ENCODE data around the gene PIP4K2C. TPM values are rescaled to one million over a fixed set of nuclear protein-coding genes. Genes with fewer than 3 reads are reported as not detected.

Gene PIP4K2C
- total and polyA plus RNA-seq, 2 experiments from 2014 or later = 10.8 to 30.6 TPM

Other genes starting within 250 kb of the PIP4K2C start
- 17.7 and 19.6 TPM in 2 replicates for gene R3HDM2, start 160.1 kb upstream of the PIP4K2C start, total RNA-seq (2014; rRNA removed; shearing (Covaris generic))
- 9.6 and 10.2 TPM in 2 replicates for gene R3HDM2, start 160.1 kb upstream of the PIP4K2C start, polyA plus RNA-seq (2016; fragmentation: Nextera tagmentation; extraction: Ambion mirVana)
- not detected in 2 replicates for gene INHBC, start 156.4 kb upstream of the PIP4K2C start, total RNA-seq (2014; rRNA removed; shearing (Covaris generic))
- gene INHBC, start 156.4 kb upstream of the PIP4K2C start, polyA plus RNA-seq (2016; fragmentation: Nextera tagmentation; extraction: Ambion mirVana) = 0.53 TPM in 1 of 2 replicates, not detected in the other
- 19.4 and 29.0 TPM in 2 replicates for gene INHBE, start 135.9 kb upstream of the PIP4K2C start, total RNA-seq (2014; rRNA removed; shearing (Covaris generic))
- 5.6 and 7.4 TPM in 2 replicates for gene INHBE, start 135.9 kb upstream of the PIP4K2C start, polyA plus RNA-seq (2016; fragmentation: Nextera tagmentation; extraction: Ambion mirVana)
- 16.1 and 18.1 TPM in 2 replicates for gene GLI1, start 131.4 kb upstream of the PIP4K2C start, total RNA-seq (2014; rRNA removed; shearing (Covaris generic))
- 4.8 and 5.6 TPM in 2 replicates for gene GLI1, start 131.4 kb upstream of the PIP4K2C start, polyA plus RNA-seq (2016; fragmentation: Nextera tagmentation; extraction: Ambion mirVana)
- gene ARHGAP9, start 111.3 kb upstream of the PIP4K2C start, total RNA-seq (2014; rRNA removed; shearing (Covaris generic)) = 4.6 and 7.1 TPM in 2 replicates
- gene ARHGAP9, start 111.3 kb upstream of the PIP4K2C start, polyA plus RNA-seq (2016; fragmentation: Nextera tagmentation; extraction: Ambion mirVana) = 4.5 and 4.9 TPM in 2 replicates
- gene MARS1, start 103.1 kb upstream of the PIP4K2C start, total RNA-seq (2014; rRNA removed; shearing (Covaris generic)) = 247 and 266 TPM in 2 replicates
- 351 and 389 TPM in 2 replicates for gene MARS1, start 103.1 kb upstream of the PIP4K2C start, polyA plus RNA-seq (2016; fragmentation: Nextera tagmentation; extraction: Ambion mirVana)
- 3.9 and 4.1 TPM in 2 replicates for gene DDIT3, start 70.7 kb upstream of the PIP4K2C start, total RNA-seq (2014; rRNA removed; shearing (Covaris generic))
- 11.7 and 12.5 TPM in 2 replicates for gene DDIT3, start 70.7 kb upstream of the PIP4K2C start, polyA plus RNA-seq (2016; fragmentation: Nextera tagmentation; extraction: Ambion mirVana)
- gene MBD6, start 68.4 kb upstream of the PIP4K2C start, total RNA-seq (2014; rRNA removed; shearing (Covaris generic)) = 12.5 and 16.9 TPM in 2 replicates
- gene MBD6, start 68.4 kb upstream of the PIP4K2C start, polyA plus RNA-seq (2016; fragmentation: Nextera tagmentation; extraction: Ambion mirVana) = 17.1 and 18.3 TPM in 2 replicates
- 134 and 157 TPM in 2 replicates for gene DCTN2, start 44.0 kb upstream of the PIP4K2C start, total RNA-seq (2014; rRNA removed; shearing (Covaris generic))
- 56.1 and 62.3 TPM in 2 replicates for gene DCTN2, start 44.0 kb upstream of the PIP4K2C start, polyA plus RNA-seq (2016; fragmentation: Nextera tagmentation; extraction: Ambion mirVana)
- gene KIF5A, start 41.1 kb upstream of the PIP4K2C start, total RNA-seq (2014; rRNA removed; shearing (Covaris generic)) = 16.5 and 21.3 TPM in 2 replicates
- 9.1 and 11.1 TPM in 2 replicates for gene KIF5A, start 41.1 kb upstream of the PIP4K2C start, polyA plus RNA-seq (2016; fragmentation: Nextera tagmentation; extraction: Ambion mirVana)
- gene DTX3, start 13.6 kb downstream of the PIP4K2C start, total RNA-seq (2014; rRNA removed; shearing (Covaris generic)) = 37.8 and 46.6 TPM in 2 replicates
- 16.7 and 22.8 TPM in 2 replicates for gene DTX3, start 13.6 kb downstream of the PIP4K2C start, polyA plus RNA-seq (2016; fragmentation: Nextera tagmentation; extraction: Ambion mirVana)
- gene ARHGEF25, start 20.2 kb downstream of the PIP4K2C start, total RNA-seq (2014; rRNA removed; shearing (Covaris generic)) = 9.9 and 10.2 TPM in 2 replicates
- 0.53 TPM in 1 of 2 replicates, not detected in the other for gene ARHGEF25, start 20.2 kb downstream of the PIP4K2C start, polyA plus RNA-seq (2016; fragmentation: Nextera tagmentation; extraction: Ambion mirVana)
- gene B4GALNT1, start 42.0 kb downstream of the PIP4K2C start, total RNA-seq (2014; rRNA removed; shearing (Covaris generic)) = 2.4 and 2.8 TPM in 2 replicates
- 1.3 and 1.4 TPM in 2 replicates for gene B4GALNT1, start 42.0 kb downstream of the PIP4K2C start, polyA plus RNA-seq (2016; fragmentation: Nextera tagmentation; extraction: Ambion mirVana)
- 66.1 and 79.7 TPM in 2 replicates for gene OS9, start 102.9 kb downstream of the PIP4K2C start, total RNA-seq (2014; rRNA removed; shearing (Covaris generic))
- 27.5 and 29.3 TPM in 2 replicates for gene OS9, start 102.9 kb downstream of the PIP4K2C start, polyA plus RNA-seq (2016; fragmentation: Nextera tagmentation; extraction: Ambion mirVana)
- 1.1 and 1.3 TPM in 2 replicates for gene AGAP2, start 147.6 kb downstream of the PIP4K2C start, total RNA-seq (2014; rRNA removed; shearing (Covaris generic))
- gene AGAP2, start 147.6 kb downstream of the PIP4K2C start, polyA plus RNA-seq (2016; fragmentation: Nextera tagmentation; extraction: Ambion mirVana) = 0.36 and 0.38 TPM in 2 replicates
- 15.6 and 32.9 TPM in 2 replicates for gene TSPAN31, start 153.8 kb downstream of the PIP4K2C start, total RNA-seq (2014; rRNA removed; shearing (Covaris generic))
- gene TSPAN31, start 153.8 kb downstream of the PIP4K2C start, polyA plus RNA-seq (2016; fragmentation: Nextera tagmentation; extraction: Ambion mirVana) = 12.9 and 15.5 TPM in 2 replicates
- 198 and 214 TPM in 2 replicates for gene CDK4, start 161.1 kb downstream of the PIP4K2C start, total RNA-seq (2014; rRNA removed; shearing (Covaris generic))
- gene CDK4, start 161.1 kb downstream of the PIP4K2C start, polyA plus RNA-seq (2016; fragmentation: Nextera tagmentation; extraction: Ambion mirVana) = 105 and 108 TPM in 2 replicates
- 2.9 and 3.5 TPM in 2 replicates for gene MARCHF9, start 163.9 kb downstream of the PIP4K2C start, total RNA-seq (2014; rRNA removed; shearing (Covaris generic))
- 3.1 and 3.3 TPM in 2 replicates for gene MARCHF9, start 163.9 kb downstream of the PIP4K2C start, polyA plus RNA-seq (2016; fragmentation: Nextera tagmentation; extraction: Ambion mirVana)
- 2.7 and 6.8 TPM in 2 replicates for gene CYP27B1, start 175.9 kb downstream of the PIP4K2C start, total RNA-seq (2014; rRNA removed; shearing (Covaris generic))
- 0.83 and 1.1 TPM in 2 replicates for gene CYP27B1, start 175.9 kb downstream of the PIP4K2C start, polyA plus RNA-seq (2016; fragmentation: Nextera tagmentation; extraction: Ambion mirVana)
- gene METTL1, start 180.9 kb downstream of the PIP4K2C start, total RNA-seq (2014; rRNA removed; shearing (Covaris generic)) = 12.2 and 18.9 TPM in 2 replicates
- 39.5 and 47.0 TPM in 2 replicates for gene METTL1, start 180.9 kb downstream of the PIP4K2C start, polyA plus RNA-seq (2016; fragmentation: Nextera tagmentation; extraction: Ambion mirVana)
- 3.0 and 5.3 TPM in 2 replicates for gene EEF1AKMT3, start 181.4 kb downstream of the PIP4K2C start, total RNA-seq (2014; rRNA removed; shearing (Covaris generic))
- gene EEF1AKMT3, start 181.4 kb downstream of the PIP4K2C start, polyA plus RNA-seq (2016; fragmentation: Nextera tagmentation; extraction: Ambion mirVana) = 1.3 and 1.7 TPM in 2 replicates
- gene TSFM, start 191.6 kb downstream of the PIP4K2C start, total RNA-seq (2014; rRNA removed; shearing (Covaris generic)) = 29.5 and 30.9 TPM in 2 replicates
- gene TSFM, start 191.6 kb downstream of the PIP4K2C start, polyA plus RNA-seq (2016; fragmentation: Nextera tagmentation; extraction: Ambion mirVana) = 41.7 and 43.1 TPM in 2 replicates
- gene AVIL, start 227.5 kb downstream of the PIP4K2C start, total RNA-seq (2014; rRNA removed; shearing (Covaris generic)) = 0.12 and 0.17 TPM in 2 replicates
- gene AVIL, start 227.5 kb downstream of the PIP4K2C start, polyA plus RNA-seq (2016; fragmentation: Nextera tagmentation; extraction: Ambion mirVana) = 0.59 and 1.3 TPM in 2 replicates